Stimulated activated CD8-positive, alpha-beta memory T cell treated with anti-CD3 and anti-CD28 coated beads, Interleukin-4, amount 100 ng/mL, for 1 hour (primary cell): Measurements from ENCODE around the gene TES.
"Not testable (repeated sequence)": the region's sequence is repeated elsewhere in the genome, so short reads cannot be mapped to it uniquely, and the experiment has no call there.

Experiments
- DNase-seq, 2 donors: peaks; one replicate each; pipeline ENCODE4 v3.0.0-alpha.2; 2020; ENCODE audit warnings: low read depth in 2 of 2, low spot score in 1 of 2

TES gene, protein sequence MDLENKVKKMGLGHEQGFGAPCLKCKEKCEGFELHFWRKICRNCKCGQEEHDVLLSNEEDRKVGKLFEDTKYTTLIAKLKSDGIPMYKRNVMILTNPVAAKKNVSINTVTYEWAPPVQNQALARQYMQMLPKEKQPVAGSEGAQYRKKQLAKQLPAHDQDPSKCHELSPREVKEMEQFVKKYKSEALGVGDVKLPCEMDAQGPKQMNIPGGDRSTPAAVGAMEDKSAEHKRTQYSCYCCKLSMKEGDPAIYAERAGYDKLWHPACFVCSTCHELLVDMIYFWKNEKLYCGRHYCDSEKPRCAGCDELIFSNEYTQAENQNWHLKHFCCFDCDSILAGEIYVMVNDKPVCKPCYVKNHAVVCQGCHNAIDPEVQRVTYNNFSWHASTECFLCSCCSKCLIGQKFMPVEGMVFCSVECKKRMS

DNA sequence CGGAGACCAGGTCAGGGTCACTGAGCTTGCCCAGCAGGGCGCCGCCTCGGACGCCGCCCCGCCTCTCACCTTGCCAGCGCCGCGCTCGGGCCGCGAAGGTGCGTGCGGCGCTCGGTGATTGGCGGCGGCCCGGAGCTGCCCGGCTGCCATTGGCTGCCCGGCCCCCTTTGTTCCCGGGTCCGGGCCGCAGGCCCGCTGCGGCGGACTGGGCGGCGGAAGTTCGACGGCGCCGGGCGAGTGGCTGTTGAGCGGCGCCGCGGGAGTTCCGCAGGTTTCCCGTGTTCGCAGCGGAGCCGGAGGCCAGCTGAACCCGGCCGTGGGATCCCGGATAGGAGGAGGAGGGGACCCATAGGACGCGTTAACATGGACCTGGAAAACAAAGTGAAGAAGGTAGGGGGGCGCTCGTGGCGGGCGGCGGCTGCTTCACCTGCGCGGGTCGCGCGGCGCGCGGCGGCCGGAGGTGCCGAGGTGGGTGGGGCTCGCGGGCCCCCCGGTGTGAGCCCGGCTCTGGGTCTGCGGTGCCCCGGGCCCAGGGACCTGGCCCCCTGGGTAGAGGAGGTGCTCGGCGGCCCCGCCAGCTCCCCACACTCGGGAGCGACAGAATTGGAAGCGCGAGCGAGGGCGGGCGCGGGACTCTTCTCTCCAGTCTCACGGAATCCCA lies at the start of gene TES:
Gene TES (plus strand): TSS at position 195 of the 661 bp plus-strand sequence. CDS start 169 bp downstream, at position 364.
- peak; percentile 28 to 35 for DNase-seq

DNA sequence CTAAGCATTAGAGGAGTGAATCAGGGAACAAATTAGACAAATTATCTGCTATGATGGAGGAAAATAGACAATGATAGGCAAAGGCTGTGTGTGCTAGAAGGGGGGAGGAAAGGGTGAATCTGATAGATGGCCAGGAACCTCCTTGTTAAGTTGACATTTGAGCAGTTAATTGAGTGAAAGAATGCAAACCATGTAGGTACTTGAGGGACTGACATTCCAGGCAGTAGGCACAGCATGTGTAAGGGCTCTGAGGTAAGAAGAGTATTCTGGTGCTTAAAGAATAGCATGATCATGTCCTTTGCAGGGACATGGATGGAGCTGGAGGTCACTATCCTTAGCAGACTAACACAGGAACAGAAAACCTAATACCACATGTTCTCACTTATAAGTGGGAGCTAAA lies 48.6 kb upstream of the TES start:
- no peak for DNase-seq

DNA sequence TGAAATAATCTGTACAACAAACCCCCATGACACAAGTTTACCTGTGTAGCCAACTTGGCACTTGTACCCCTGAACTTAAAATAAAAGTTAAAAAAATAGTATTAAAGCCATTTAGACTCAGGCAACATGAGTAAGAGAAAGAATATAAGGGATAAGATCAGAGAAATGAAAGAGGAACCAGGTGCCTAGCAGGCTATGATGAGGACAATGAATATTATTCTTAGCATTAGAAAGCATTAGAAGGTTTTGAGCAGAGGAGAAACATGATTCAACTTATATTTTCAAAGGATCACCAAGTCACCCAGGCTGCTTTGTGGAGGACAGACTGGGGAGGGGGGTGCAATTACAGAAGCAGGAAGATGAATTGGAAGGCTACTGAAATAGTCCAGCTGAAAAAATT lies 48.1 kb upstream of the TES start:
- DNase-seq, result no peak

DNA sequence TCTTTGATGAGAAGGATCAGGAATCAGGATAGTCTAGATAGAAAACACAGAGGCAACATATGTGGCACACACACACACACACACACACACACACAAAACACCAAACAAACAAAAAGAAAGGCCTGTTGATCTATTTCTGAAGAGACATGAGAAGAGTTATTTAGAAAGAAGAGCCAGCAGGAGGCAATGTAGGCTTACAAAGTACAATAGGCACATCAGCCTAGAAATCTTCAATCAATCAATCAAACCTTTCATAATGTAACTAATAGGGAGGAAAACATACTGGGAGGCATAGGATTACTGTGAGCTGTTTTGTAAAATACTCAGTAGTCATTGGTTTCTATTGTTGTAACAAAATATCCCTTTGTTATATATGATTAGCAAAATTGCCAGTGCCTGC lies 47.3 kb upstream of the TES start:
- DNase-seq, result no peak

DNA sequence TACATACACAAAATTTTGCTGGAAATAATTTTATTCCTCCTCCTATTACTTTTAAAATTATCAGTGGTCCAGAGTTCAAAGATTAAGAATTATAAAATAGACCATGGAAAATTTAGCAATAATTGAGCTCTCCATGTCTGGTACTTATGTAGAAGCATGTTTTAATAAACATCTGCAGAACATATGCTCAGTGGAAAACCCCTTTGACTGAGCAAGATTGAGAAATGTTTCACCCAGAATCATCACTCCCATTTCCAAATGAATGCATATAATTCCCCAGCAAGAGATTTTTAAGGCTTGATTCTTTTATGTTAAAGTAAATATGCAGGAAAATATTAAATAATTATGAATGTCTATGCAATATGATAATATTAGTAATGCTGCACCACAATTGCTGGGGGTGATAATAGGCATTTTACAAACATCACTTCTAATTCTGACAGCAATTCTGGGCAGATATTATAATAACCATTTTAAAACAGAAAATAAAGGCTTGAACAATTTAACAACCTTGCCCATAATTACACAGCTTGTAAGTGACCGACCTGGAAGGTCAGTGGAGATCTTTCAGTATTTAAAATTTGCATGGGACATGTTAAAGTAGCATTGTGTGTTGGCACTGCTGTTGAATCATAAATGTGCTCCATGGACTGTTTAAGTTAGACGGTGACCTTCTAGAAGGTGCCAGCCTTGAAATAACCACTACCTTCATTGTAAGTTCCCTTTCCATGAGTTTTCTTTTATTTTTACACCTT lies 45.6 kb upstream of the TES start:
- DNase-seq, result no peak

DNA sequence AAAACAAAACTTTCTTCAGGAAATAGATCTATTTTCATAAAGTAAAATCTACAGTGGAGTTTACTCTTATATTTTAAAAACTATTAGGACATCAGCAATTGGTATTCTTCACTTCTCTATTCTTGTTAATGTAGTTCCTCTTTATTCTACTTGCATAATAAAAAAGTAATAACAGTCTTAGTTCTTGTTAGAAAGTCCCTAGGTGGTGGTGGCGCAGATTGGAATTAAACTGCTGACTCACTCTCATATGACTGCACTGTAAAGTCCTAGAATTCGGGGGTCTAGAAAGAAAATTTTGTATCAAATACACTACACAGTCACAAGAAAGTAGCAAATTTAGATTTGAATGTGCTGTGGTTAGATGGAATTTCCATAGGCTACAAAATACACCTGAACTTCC lies 44.6 kb upstream of the TES start:
- no peak for DNase-seq

DNA sequence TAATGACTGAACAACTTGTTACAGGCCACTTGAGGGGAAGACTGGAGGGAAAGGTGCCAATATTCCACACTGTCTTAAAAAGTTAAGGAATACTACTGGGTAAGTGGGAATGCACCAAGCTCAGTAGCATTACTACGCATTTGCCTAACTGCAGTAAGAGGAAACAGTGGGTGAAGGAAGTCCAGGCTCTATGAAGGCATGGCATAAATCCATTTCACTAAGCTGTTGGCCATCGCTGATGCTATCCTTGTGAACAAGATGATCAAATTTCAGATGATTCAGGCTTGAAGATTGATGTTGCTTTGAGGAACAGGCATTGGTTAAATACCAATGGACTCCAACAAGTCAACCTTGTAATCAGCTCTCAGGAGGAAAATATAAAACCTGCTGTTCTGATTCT lies 44.2 kb upstream of the TES start:
- DNase-seq, result no peak

DNA sequence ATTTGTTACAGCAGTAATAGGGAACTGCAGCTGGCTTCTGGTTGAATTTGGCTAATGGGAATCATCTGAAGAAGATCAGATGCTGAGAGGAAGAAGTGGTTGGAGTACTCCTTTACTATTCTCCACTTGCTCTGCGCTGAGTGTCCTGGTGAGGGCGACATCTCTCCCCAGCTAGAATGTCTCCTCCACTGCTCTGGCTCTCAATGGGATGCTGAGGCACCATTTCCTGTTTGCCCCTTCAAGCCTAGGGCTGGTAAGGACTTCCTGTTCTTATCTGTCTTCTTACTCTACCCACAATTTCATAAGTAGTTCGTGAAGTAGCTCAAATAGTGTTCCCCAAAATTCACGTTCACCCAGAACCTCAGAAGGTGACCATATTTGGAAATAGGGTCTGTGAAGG lies 43.2 kb upstream of the TES start:
- DNase-seq, result no peak

DNA sequence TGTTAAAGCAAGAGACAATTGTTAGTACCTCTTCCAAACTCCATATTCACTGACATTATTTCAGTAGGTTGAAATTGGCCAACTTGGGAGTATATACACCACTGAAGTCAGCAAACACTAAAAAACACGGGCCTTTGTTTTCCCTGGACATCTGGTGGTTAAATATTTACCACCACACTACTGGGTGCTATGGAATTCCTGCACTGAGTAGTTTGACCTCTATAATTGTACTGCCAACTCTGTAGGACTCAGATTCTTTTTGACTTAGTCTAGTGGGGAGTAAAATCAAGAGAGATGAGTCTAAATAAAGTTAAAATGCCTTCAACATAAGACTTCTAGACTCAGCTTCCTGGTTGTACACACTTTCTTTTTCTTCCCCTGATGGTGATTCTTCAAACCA lies 41.3 kb upstream of the TES start:
- no peak for DNase-seq

DNA sequence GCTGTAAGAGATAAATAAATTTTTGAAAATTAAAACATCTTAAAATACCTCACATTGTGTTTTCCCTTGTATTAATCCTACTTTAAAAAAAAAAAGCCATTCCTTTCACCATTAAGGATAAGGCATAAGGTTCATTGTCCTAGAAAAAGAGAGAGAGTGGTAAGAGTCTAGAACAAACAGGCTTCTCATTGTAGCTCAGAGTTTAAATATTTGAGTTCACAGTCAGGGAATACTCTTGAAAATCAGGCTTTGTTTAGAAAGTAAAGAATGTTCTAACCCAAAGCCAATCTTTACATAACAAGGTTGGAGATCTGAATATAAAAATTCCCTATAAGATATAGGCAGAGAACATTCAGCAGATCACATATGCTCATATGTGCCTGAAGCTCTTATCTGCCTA lies 40.2 kb upstream of the TES start:
- DNase-seq, result no peak

DNA sequence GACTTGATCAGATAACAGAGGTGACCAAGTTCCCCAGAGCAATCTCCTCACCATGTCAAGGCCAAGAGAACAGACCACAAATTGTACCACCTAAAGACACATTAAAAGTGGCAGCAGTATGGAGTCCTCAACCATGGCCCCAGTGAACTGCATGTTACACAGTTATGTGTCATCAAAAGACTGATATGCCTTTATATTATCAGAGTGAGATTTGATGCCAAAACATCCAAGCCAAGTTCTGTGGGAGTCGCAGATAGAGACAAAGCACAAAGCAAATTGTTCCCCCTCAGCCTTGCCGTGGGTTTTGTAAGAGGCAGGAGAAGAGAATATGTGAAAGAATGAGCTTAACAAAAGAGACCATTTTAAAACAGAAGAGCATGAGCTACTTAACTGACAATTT lies 39.2 kb upstream of the TES start:
- DNase-seq, result no peak

DNA sequence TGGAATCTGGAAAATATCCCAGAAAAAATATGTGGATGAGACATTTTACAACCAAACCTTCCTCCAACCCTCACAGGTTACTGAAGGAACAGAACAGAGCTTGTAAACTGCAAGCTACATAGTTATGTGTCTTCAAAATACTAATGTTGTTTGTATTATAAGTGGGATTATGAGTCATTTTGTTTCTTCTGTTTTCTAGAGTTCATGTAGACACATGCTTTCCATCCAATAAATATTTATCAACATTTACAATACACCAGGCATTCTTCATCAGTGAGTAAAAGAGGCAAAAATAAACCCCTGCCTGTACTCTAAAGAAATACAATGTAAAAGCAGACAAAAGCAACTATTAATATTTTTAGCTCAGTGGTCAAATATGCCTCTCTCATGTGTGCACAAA lies 38.0 kb upstream of the TES start:
- DNase-seq, result no peak

DNA sequence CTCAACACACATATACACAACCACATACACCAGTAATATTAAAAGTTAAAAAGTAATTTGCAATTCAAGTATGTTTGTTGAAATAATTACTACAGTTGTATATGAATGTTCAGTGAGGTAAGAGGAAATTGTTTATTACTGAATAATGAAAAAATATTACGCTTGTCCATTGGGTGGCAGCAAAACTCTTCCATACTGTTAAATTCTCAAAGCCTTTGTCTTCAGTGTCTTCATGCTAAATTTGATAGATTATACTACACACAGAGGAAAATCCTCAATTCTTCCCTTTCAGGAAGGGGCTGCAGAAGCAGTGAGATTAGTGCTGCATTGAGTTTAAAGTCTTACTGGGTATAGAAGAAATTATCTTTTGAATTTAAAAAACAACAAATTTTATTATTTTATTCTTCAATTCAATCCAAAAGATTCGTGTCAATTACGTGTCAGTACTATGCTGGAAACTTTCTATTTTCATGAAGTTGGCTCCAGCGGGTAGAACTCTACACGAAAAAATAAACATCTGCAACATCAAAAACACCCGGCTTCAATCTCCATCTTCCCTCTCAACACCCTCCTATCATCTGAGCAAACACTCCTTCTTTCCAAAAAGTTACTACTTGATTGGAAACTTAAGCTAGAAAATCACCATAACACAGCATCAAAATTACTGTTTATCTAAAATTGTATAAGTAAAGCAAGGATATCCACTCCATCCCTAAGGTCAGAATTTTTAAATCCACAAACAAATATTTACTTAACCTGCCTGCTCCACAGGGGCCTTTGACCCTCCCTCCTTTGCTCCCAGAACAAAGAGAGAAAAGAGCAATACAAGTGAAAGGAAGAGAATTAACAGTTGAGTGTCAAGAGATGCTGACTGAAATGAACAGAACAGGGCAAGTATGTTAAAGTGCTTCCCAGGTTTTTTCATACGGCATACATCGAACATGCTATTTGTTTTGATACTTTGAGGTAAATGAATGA lies 37.0 kb upstream of the TES start:
- DNase-seq, result no peak

DNA sequence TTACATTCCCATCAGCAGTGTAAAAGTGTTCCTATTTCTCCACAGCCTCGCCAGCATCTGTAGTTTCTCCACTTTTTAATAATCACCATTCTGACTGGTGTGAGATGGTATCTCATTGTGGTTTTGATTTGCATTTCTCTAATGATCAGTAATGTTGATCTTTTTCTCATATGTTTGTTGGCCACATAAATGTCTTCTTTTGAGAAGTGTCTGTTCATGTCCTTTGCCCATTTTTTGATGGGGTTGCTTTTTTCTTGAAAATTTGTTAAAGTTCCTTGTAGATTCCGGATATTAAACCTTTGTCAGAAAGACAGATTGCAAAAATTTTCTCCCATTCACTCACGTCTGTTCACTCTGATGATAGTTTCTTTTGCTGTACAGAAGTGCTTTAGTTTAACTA lies 35.2 kb upstream of the TES start:
- not testable (repeated sequence) for DNase-seq

DNA sequence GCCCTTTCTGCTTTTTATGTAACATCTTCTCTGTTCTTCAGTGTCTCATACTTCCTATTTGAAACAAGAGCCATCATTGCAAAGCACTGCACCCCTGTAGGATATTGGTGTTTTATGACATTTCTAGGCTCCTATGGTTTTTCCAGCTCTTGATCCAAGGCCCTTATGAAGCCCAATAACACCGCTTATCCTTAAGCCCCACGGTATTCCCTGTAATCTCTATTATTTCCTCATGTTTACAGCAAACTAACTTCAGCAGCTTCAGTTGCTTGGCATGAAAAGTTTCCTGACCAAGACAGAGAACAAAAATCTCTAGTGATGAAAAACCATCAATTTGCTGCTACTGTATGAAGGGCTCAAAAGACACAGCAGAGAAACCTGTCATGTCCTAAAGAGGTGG lies 34.1 kb upstream of the TES start:
- no peak for DNase-seq

DNA sequence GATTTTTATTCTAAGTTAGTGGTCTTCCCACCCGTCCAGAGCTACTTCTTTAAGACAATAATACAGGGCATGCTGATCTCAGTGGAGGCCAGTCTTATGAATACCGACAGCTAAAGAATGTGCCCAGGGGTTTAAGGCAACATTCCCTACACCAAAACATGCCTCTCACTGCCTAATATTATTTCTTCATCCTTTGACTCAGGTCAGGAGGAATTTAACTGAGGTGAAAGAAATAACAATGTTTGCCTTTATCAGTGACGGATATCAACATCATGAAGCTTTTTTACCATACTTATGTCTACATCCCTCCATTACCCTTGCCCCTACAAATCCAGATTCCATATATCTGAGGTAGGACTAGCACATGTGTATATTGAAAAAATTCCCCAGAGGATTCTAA lies 33.3 kb upstream of the TES start:
- no peak for DNase-seq

DNA sequence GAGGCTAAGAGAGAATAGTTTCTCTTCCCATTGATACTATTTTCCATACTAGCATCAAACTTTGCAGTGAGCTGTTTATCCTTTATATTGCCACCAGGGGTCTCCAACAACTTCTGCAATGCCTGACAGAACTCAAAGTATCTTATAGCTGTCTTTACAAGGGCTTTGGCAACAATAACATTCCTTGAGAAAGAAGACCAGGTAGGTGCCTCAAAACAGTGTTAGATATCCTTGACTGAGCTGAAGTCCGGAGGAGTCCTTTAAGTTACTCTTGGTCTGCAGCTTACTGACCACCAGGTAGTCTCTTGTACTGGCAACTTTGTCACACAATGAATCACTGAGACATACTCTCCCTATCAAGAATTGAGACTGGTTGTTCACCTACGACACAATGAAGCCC lies 30.0 kb upstream of the TES start:
- no peak for DNase-seq

DNA sequence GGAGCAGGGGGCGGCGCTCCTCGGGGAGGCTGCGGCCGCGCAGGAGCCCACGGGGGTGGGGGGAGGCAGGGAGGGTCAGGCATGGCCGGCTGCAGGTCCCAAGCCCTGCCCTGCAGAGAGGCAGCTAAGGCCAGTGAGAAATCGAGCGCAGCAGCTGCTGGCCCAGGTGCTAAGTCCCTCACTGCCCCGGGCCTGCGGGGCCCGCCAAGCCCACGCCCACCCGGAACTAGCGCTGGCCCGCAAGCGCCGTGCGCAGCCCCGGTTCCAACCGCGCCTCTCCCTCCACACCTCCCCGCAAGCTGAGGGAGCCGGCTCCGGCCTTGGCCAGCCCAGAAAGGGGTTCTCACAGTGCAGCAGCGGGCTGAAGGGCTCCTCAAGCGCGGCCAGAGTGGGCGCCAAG lies 28.3 kb upstream of the TES start:
- DNase-seq, result no peak

DNA sequence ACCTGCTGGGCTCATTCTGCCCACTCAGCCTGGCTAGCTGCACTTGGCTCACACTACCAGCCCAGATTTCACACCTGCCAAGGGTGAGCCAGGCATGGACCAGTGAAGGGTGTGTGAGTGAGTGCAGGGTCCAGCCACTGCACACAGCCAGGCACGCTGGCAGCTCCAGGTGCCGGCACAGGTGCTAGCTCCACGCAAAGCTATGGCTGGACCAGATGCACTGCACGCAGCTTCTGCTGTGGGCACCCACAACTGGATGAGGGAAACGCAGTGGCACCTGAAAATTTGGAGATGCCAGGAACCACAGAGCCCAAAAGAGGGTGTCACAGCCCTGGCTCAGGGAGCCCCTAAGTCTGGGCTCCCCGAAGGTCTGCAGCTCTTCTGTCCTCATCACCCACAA lies 24.9 kb upstream of the TES start:
- no peak for DNase-seq

DNA sequence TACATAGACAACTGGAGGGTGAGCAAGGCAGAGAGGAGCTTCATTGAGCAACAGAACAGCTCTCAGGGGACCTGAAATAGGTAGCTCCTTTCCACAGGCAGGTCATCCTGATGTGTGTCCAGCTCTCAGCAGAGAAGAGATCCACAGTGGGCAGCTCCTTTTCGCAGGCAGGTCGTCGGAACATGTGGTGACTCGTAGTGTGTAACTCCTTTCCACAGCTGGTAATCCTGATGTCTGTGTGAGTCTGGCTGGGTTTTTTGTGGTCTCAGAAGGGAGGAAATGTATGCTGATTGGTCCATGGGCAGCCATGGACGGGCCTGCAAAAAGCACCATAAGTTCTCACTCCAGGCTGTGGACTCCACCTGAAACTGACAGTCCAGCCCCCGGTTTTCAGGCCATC lies 24.4 kb upstream of the TES start:
- DNase-seq, result no peak

DNA sequence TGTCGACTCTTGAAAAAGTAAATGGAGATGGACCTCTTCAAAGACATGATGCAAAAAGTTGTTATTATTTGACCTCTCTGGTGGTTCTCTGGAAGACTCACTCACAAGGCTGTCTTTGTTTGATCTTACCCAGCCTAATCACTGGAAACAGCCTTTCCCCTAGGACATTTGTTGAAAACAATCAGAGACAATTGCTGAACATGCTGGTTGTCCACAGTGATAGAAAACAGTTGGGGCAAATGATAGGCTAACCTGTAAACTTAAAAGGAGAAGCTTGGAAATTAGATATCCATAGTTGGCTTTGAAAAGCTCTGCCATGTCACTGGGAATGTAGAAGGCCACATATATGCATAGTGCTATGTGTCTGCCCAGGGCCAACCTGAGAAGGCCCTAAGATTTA lies 22.9 kb upstream of the TES start:
- DNase-seq, result no peak
